A673 (cell line): ENCODE data around the gene CNIH4. TPM values are rescaled to one million over a fixed set of nuclear protein-coding genes. Genes with fewer than 3 reads are reported as not detected.

Experiments used
- BruUV-seq: library from RNA; stranded (reverse); fragments of 400-500 nt; replicated peaks from 2 replicates; lab custom pipeline; 2021; lab: Mats Ljungman, UMichigan
- CTCF ChIA-PET: fragments of 300-600 bp; sonication (Branson Sonifier 250); formaldehyde crosslinking; loops from one replicate; lab custom pipeline; 2022; ENCODE audit warnings: antibody characterized with exemption; lab: Charles Lee
- POLR2A ChIA-PET: fragments of 300-600 bp; sonication (Branson Sonifier 250); formaldehyde crosslinking; loops from one replicate; lab custom pipeline; 2022; ENCODE audit warnings: antibody characterized with exemption; ENCODE audit not compliant: low non-redundant PET; lab: Charles Lee
- DNase-seq: peaks from one replicate; pipeline ENCODE4 v3.0.0-alpha.2; 2015; ENCODE audit warnings: low spot score
- H3K27ac ChIP-seq: fragments of 200-600 bp; sonication (generic); 2 replicates; pipeline ENCODE4 v1.5.1; 2016; ENCODE audit warnings: mixed run types, low read depth, mild to moderate bottlenecking, mixed read lengths, antibody characterized with exemption, low read length; ENCODE audit not compliant: poor library complexity, severe bottlenecking
- H3K27me3 ChIP-seq: fragments of 200-600 bp; sonication (generic); replicated peaks from 2 replicates; pipeline ENCODE4 v1.6.1; 2017; ENCODE audit warnings: mixed run types, low read depth, mild to moderate bottlenecking, mixed read lengths, antibody characterized with exemption, low read length; ENCODE audit not compliant: insufficient read depth, poor library complexity
- H3K36me3 ChIP-seq: fragments of 200-600 bp; sonication (generic); 2 replicates; pipeline ENCODE4 v1.6.1; 2016; ENCODE audit warnings: mixed run types, mild to moderate bottlenecking, mixed read lengths, antibody characterized with exemption, low read length; ENCODE audit not compliant: insufficient read depth, poor library complexity, severe bottlenecking
- H3K4me1 ChIP-seq: fragments of 200-600 bp; sonication (generic); 2 replicates; pipeline ENCODE4 v1.6.1; 2017; ENCODE audit warnings: mixed run types, mild to moderate bottlenecking, mixed read lengths, antibody characterized with exemption, low read length; ENCODE audit not compliant: insufficient read depth, poor library complexity, severe bottlenecking
- H3K4me3 ChIP-seq: fragments of 200-600 bp; sonication (generic); 2 replicates; pipeline ENCODE4 v1.5.1; 2016; ENCODE audit warnings: low read depth, mixed run types, mild to moderate bottlenecking, mixed read lengths, low read length; ENCODE audit not compliant: poor library complexity, severe bottlenecking
- H3K9me3 ChIP-seq: fragments of 200-600 bp; sonication (generic); 2 replicates; pipeline ENCODE4 v1.6.1; 2016; ENCODE audit warnings: mixed run types, low read depth, mild to moderate bottlenecking, mixed read lengths, antibody characterized with exemption, low read length; ENCODE audit not compliant: poor library complexity, severe bottlenecking
- CTCF ChIP-seq: fragments of 300-800, 200-600 bp; sonication (generic); conservative IDR thresholded peaks from 2 replicates; pipeline ENCODE4 v1.5.1; 2017; ENCODE audit warnings: low read depth, mild to moderate bottlenecking, antibody characterized with exemption, low read length, moderate library complexity, mixed read lengths
- EZH2 ChIP-seq: fragments of 200-600 bp; sonication (generic); IDR thresholded peaks from 2 replicates; pipeline ENCODE4 v1.6.1; 2017; ENCODE audit warnings: borderline replicate concordance, low read depth, mild to moderate bottlenecking, mixed read lengths, antibody characterized with exemption, low read length; ENCODE audit not compliant: poor library complexity, severe bottlenecking
- intact Hi-C: fragments of 100-400 bp; cut with micrococcal nuclease; formaldehyde crosslinking; loops from one replicate; pipeline ENCODE4 v1.10.0; 2022; ENCODE audit not compliant: unreplicated experiment
- total RNA-seq: library from RNA; stranded (reverse); gene quantifications from 2 replicates; pipeline ENCODE4 v1.2.3, GENCODE V29; 2021

CNIH4 gene
- total RNA-seq, 1 experiment from 2014 or later = 79.9 TPM

- peak overlapping the region; percentile 90 for H3K4me3 ChIP-seq
- no peaks in the 10 kb centered on the region for H3K9me3 ChIP-seq
- H3K36me3 ChIP-seq = peaks cover 6% of the 10 kb centered on the region
- CTCF ChIA-PET = no interaction called here
- POLR2A ChIA-PET = no interaction called here
- peak overlapping the region; percentile 78 for H3K27ac ChIP-seq
- H3K4me1 ChIP-seq = peaks cover 5% of the 10 kb centered on the region
- peak; percentile 37 for DNase-seq
- TF ChIP-seq EZH2 (no peak), CTCF (no peak)
- intact Hi-C loops = no loop called here
- H3K27me3 ChIP-seq = no peaks in the 10 kb centered on the region
- BruUV-seq = no TSS peak
Observed at GRCh38 chr1:224357626-224358124, 996 bp downstream of the CNIH4 start.

- no peak for TF ChIP-seq EZH2
- TF ChIP-seq CTCF = no peak
- intact Hi-C loops = no loop called here
- DNase-seq = no peak
- no TSS peak for BruUV-seq
- Histone ChIP-seq H3K36me3 (peaks cover 6% of the 10 kb centered on the region), H3K27ac (no peak overlapping the region), H3K9me3 (no peaks in the 10 kb centered on the region), H3K4me1 (peaks cover 5% of the 10 kb centered on the region), H3K4me3 (peak overlapping the region; percentile 90), H3K27me3 (no peaks in the 10 kb centered on the region)
- ChIA-PET CTCF (no interaction called here), POLR2A (no interaction called here)
Observed at GRCh38 chr1:224358237-224358636, 1.6 kb downstream of the CNIH4 start.

- Histone ChIP-seq H3K36me3 (peaks cover 6% of the 10 kb centered on the region), H3K4me1 (peaks cover 5% of the 10 kb centered on the region), H3K4me3 (no peak overlapping the region), H3K27me3 (no peaks in the 10 kb centered on the region), H3K27ac (no peak overlapping the region), H3K9me3 (no peaks in the 10 kb centered on the region)
- CTCF ChIA-PET = no interaction called here
- POLR2A ChIA-PET = interaction anchor here (0.5 kb wide), 1 partner anchor 25 kb away, joined by 3 read pairs; no protein-coding TSS in a partner anchor
- intact Hi-C loops = no loop called here
- BruUV-seq = no TSS peak
- no peak for TF ChIP-seq CTCF
- no peak for DNase-seq
Observed at GRCh38 chr1:224359207-224359606, 2.5 kb downstream of the CNIH4 start.
